ENCODE measurements around the gene KITLG. TPM values are rescaled to one million over a fixed set of nuclear protein-coding genes. Genes with fewer than 3 reads are reported as not detected.

The KITLG gene
- total RNA-seq, 1 experiment from 2014 or later: 4.6 TPM

- H3K36me3 ChIP-seq (ENCODE audit: insufficient read depth, low read length, poor library complexity, severe bottlenecking): no peaks in the 10 kb centered on the region
- TF ChIP-seq EZH2 (IDR thresholded peaks at IDR 0.05; ENCODE audit: borderline replicate concordance, low read depth, low read length, poor library complexity, severe bottlenecking): no peak
- TF ChIP-seq CTCF (conservative IDR thresholded peaks at IDR 0.05; ENCODE audit: low read depth, low read length): no peak
- no peak overlapping the region for H3K4me3 ChIP-seq (ENCODE audit: low read depth, low read length, poor library complexity, severe bottlenecking)
- no peak for DNase-seq (ENCODE audit: low spot score)
- BruUV-seq (replicated peaks): no TSS peak
- CTCF ChIA-PET: no interaction called here
- H3K4me1 ChIP-seq (ENCODE audit: insufficient read depth, low read length, poor library complexity, severe bottlenecking): peaks cover 13% of the 10 kb centered on the region
- H3K27ac ChIP-seq (ENCODE audit: low read depth, low read length, poor library complexity, severe bottlenecking): no peak overlapping the region
- H3K27me3 ChIP-seq (replicated peaks; ENCODE audit: insufficient read depth, low read depth, low read length, poor library complexity): no peaks in the 10 kb centered on the region
- H3K9me3 ChIP-seq (ENCODE audit: low read depth, low read length, poor library complexity, severe bottlenecking): no peaks in the 10 kb centered on the region
- POLR2A ChIA-PET (ENCODE audit: low non-redundant PET): no interaction called here
- intact Hi-C loops (cut with micrococcal nuclease; ENCODE audit: unreplicated experiment): no loop called here
Measured at GRCh38 chr12:88571543-88571942, 8.7 kb downstream of the KITLG start.

DNA sequence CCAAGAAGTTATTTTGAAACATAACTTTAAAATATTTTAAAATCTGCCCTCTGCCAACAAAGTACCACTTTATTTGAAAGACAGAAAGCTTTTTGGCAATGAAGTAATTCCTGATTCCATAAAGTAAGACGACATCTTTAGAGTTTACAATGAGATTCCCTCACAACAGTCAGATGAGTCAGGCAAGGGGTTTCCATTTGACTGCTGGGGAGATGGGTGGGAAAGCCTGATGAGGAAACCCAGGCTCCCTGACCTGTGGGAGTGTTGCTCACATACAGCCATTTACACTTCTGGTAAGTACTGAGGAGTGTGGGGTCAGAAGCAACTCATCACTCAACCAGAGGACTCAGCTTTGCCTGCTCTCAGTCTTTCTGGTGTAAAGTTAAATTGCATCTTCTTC lies 10.2 kb downstream of the KITLG start:
- H3K27me3 ChIP-seq (replicated peaks; ENCODE audit: insufficient read depth, low read depth, low read length, poor library complexity): no peaks in the 10 kb centered on the region
- no peak for DNase-seq (ENCODE audit: low spot score)
- intact Hi-C loops (cut with micrococcal nuclease; ENCODE audit: unreplicated experiment): no loop called here
- POLR2A ChIA-PET (ENCODE audit: low non-redundant PET): no interaction called here
- H3K36me3 ChIP-seq (ENCODE audit: insufficient read depth, low read length, poor library complexity, severe bottlenecking): no peaks in the 10 kb centered on the region
- no peak overlapping the region for H3K4me3 ChIP-seq (ENCODE audit: low read depth, low read length, poor library complexity, severe bottlenecking)
- H3K27ac ChIP-seq (ENCODE audit: low read depth, low read length, poor library complexity, severe bottlenecking): no peak overlapping the region
- no TSS peak for BruUV-seq (replicated peaks)
- TF ChIP-seq CTCF (conservative IDR thresholded peaks at IDR 0.05; ENCODE audit: low read depth, low read length) (no peak), EZH2 (IDR thresholded peaks at IDR 0.05; ENCODE audit: borderline replicate concordance, low read depth, low read length, poor library complexity, severe bottlenecking) (no peak)
- H3K9me3 ChIP-seq (ENCODE audit: low read depth, low read length, poor library complexity, severe bottlenecking): no peaks in the 10 kb centered on the region
- H3K4me1 ChIP-seq (ENCODE audit: insufficient read depth, low read length, poor library complexity, severe bottlenecking): peaks cover 13% of the 10 kb centered on the region
- CTCF ChIA-PET: no interaction called here

GRCh38 chr12:88566430-88566829 lies 13.8 kb downstream of the KITLG start:
- ChIA-PET POLR2A (ENCODE audit: low non-redundant PET) (no interaction called here), CTCF (no interaction called here)
- H3K27ac ChIP-seq (ENCODE audit: low read depth, low read length, poor library complexity, severe bottlenecking): no peak overlapping the region
- no peak overlapping the region for H3K4me3 ChIP-seq (ENCODE audit: low read depth, low read length, poor library complexity, severe bottlenecking)
- no TSS peak for BruUV-seq (replicated peaks)
- no peaks in the 10 kb centered on the region for H3K9me3 ChIP-seq (ENCODE audit: low read depth, low read length, poor library complexity, severe bottlenecking)
- intact Hi-C loops (cut with micrococcal nuclease; ENCODE audit: unreplicated experiment): no loop called here
- no peaks in the 10 kb centered on the region for H3K27me3 ChIP-seq (replicated peaks; ENCODE audit: insufficient read depth, low read depth, low read length, poor library complexity)
- peaks cover 8% of the 10 kb centered on the region for H3K4me1 ChIP-seq (ENCODE audit: insufficient read depth, low read length, poor library complexity, severe bottlenecking)
- DNase-seq (ENCODE audit: low spot score): no peak
- H3K36me3 ChIP-seq (ENCODE audit: insufficient read depth, low read length, poor library complexity, severe bottlenecking): no peaks in the 10 kb centered on the region
- TF ChIP-seq CTCF (conservative IDR thresholded peaks at IDR 0.05; ENCODE audit: low read depth, low read length) (no peak), EZH2 (IDR thresholded peaks at IDR 0.05; ENCODE audit: borderline replicate concordance, low read depth, low read length, poor library complexity, severe bottlenecking) (no peak)
